Stimulated activated CD8-positive, alpha-beta memory T cell treated with anti-CD3 and anti-CD28 coated beads, Interleukin-7, amount 100 ng/mL, for 4 hours (primary cell): Measurements from ENCODE around the gene FMNL3.
"Not testable (repeated sequence)": the region's sequence is repeated elsewhere in the genome, so short reads cannot be mapped to it uniquely, and the experiment has no call there.

Source experiments
- DNase-seq, 2 donors: peaks; one replicate each; pipeline ENCODE4 v3.0.0-alpha.2; 2020; ENCODE audit warnings: low read depth in 2 of 2

FMNL3 gene

GRCh38 chr12:49707128-49707811 is at the start of gene FMNL3:
Gene FMNL3 (minus strand): TSS chr12:49707405. CDS start chr12:49707180, 225 bp downstream.
- DNase-seq, result peak; percentile 95 to 99

GRCh38 chr12:49750996-49751393 is 43.8 kb upstream of the FMNL3 start:
- DNase-seq, result no peak

- DNase-seq, result peak; percentile 3 to 27
Observed at GRCh38 chr12:49750027-49750995, 43.1 kb upstream of the FMNL3 start.

- no peak for DNase-seq
Observed at GRCh38 chr12:49748800-49749199, 41.6 kb upstream of the FMNL3 start.

- DNase-seq, result no peak
Observed at GRCh38 chr12:49748306-49748705, 41.1 kb upstream of the FMNL3 start.

- no peak for DNase-seq
Observed at GRCh38 chr12:49744363-49744885, 37.2 kb upstream of the FMNL3 start.

GRCh38 chr12:49741882-49742620 is 34.8 kb upstream of the FMNL3 start:
- peak; percentile 81 to 85 for DNase-seq

- peak; percentile 98 to 99 for DNase-seq
Observed at GRCh38 chr12:49740930-49741881, 34.0 kb upstream of the FMNL3 start, which contains the start of gene TMBIM6. Gene TMBIM6 (plus strand): TSS chr12:49741557. CDS start chr12:49752494, 10,937 bp downstream.

- not testable (repeated sequence) for DNase-seq
Observed at GRCh38 chr12:49740277-49740676, 33.1 kb upstream of the FMNL3 start.

- DNase-seq, result not testable (repeated sequence)
Observed at GRCh38 chr12:49738721-49739120, 31.5 kb upstream of the FMNL3 start.

GRCh38 chr12:49734900-49735299 is 27.7 kb upstream of the FMNL3 start:
- not testable (repeated sequence) for DNase-seq

GRCh38 chr12:49733219-49734017 is 26.2 kb upstream of the FMNL3 start:
- no peak for DNase-seq

GRCh38 chr12:49730568-49731101 is 23.4 kb upstream of the FMNL3 start:
- DNase-seq, result no peak

- no peak for DNase-seq
Observed at GRCh38 chr12:49730050-49730449, 22.8 kb upstream of the FMNL3 start.

- no peak for DNase-seq
Observed at GRCh38 chr12:49728446-49728845, 21.2 kb upstream of the FMNL3 start.

- DNase-seq, result not testable (repeated sequence)
Observed at GRCh38 chr12:49721355-49721754, 14.2 kb upstream of the FMNL3 start.

GRCh38 chr12:49720214-49720613 is 13.0 kb upstream of the FMNL3 start:
- no peak for DNase-seq

GRCh38 chr12:49717800-49718199 is 10.6 kb upstream of the FMNL3 start:
- DNase-seq, result not testable (repeated sequence)

- no peak for DNase-seq
Observed at GRCh38 chr12:49716553-49716952, 9.3 kb upstream of the FMNL3 start.
